Left ventricle myocardium superior (tissue), 1 donor: ENCODE measurements around the gene PPP4C. TPM values are rescaled to one million over a fixed set of nuclear protein-coding genes. Genes with fewer than 3 reads are reported as not detected.
A peak's percentile ranks its signal among the peaks of the same experiment; 100 is the strongest.
"Not testable (repeated sequence)": the region's sequence is repeated elsewhere in the genome, so short reads cannot be mapped to it uniquely, and the experiment has no call there.

ENCODE experiments used
- ATAC-seq: fragments of 200-7000 bp; cut with Tn5 transposase; one replicate; pipeline ENCODE4 v1.9.1; 2020; ENCODE audit warnings: mild to moderate bottlenecking, moderate library complexity
- DNase-seq: peaks from one replicate; pipeline ENCODE4 v3.0.0-alpha.2; 2020
- intact Hi-C: fragments of 100-400 bp; cut with micrococcal nuclease; formaldehyde crosslinking; loops from one replicate; pipeline ENCODE4 v1.11.0; 2022
- long read RNA-seq: library from polyadenylated mRNA; unstranded; transcript quantifications from one replicate; pipeline ENCODE4 v2.0.0, GENCODE V29; 2021
- total RNA-seq: library from RNA; stranded (reverse); fragmentation: NEBNext Ultra II Directional; extraction: Animal tissue kit (Norgen Biotek cat#: 25700); gene quantifications from one replicate; pipeline ENCODE4 v1.2.1, GENCODE V29; 2021
- donor health status: DM: no; HTN: yes; CAD: no; lungs with severe emphysema.

PPP4C gene
- 33.1 TPM for total RNA-seq
- long read RNA-seq, transcript PPP4C-201 (9 exons, 1,407 nt): major isoform, 82 of 126 reads
- long read RNA-seq, transcript PPP4C-214 (8 exons, 1,301 nt): minor isoform, 6 of 126 reads
- long read RNA-seq, partial matches to known transcripts: 10 of 126 reads
- long read RNA-seq, other reads (novel, unspliced or antisense): 23 of 126 reads

- ATAC-seq: peak; percentile 90
- intact Hi-C loops: no loop called here
- DNase-seq: peak; percentile 95
Measured at GRCh38 chr16:30075503-30076275, at the start of gene PPP4C. PPP4C (plus strand) TSS chr16:30075994; CDS start chr16:30076378, 384 bp downstream.

GRCh38 chr16:30026449-30026848 is 49.3 kb upstream of the PPP4C start:
- DNase-seq (no peak), ATAC-seq (no peak)
- intact Hi-C loops: no loop called here

DNA sequence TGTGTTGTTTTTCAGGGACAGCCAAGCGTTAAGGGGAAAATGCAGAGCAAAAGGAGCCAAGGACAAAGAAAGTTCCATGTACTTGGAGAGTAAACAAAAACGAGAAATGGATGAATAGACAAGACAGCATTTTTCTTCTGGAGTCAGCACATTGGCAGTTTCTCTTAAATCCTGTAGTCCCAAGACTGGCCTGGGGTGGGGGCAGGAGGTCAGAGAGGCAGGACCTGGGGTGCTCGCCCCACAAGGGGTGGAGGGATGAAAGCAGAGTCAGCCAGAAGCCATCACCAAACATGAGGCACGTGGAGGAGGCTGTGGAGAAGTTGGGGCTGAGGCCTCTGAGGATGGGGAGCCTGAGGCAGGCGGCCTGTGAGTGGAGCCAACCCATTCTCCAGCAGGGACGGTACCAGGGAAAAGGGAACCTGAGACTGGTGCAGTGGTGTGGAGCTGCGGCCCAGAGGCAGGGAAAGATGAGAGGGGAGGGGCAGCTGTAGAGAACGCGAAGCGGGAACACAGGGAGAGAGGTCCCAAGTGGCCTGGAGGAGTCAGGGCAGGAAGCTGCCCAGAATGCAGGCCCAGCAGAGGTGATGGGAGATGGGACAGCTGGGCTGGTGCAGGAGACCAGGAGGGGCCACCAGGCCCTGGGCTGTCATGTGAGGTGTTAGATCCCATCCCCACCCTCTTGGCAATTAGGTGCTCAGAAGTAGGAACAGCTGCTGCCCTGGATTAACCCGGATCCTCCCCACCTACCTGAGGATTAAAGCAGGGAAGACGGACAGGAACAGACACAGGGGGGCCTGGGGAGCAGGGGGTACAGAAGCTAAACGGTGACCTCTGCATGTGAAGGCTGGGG is 48.0 kb upstream of the PPP4C start:
- intact Hi-C loops: no loop called here
- DNase-seq (no peak), ATAC-seq (no peak)

- DNase-seq: no peak
- intact Hi-C loops: no loop called here
- ATAC-seq: peak; percentile 60
Measured at GRCh38 chr16:30028438-30029076, 47.2 kb upstream of the PPP4C start.

GRCh38 chr16:30030011-30030685 is 45.6 kb upstream of the PPP4C start:
- ATAC-seq (no peak), DNase-seq (no peak)
- intact Hi-C loops: no loop called here

GRCh38 chr16:30030841-30031413 is 44.9 kb upstream of the PPP4C start, which contains the start of gene TLCD3B:
TLCD3B (minus strand) TSS chr16:30031271; CDS start chr16:30030527, 744 bp downstream.
- ATAC-seq (no peak), DNase-seq (no peak)
- intact Hi-C loops: no loop called here

- intact Hi-C loops: no loop called here
Measured at GRCh38 chr16:30031477-30031918, 44.3 kb upstream of the PPP4C start.

GRCh38 chr16:30032083-30032819 is 43.5 kb upstream of the PPP4C start:
- intact Hi-C loops: no loop called here
- DNase-seq (no peak), ATAC-seq (peak; percentile 35)

More at GRCh38 chr16:30031477-30031918, 44.3 kb upstream of the PPP4C start:
- no peak for DNase-seq
- ATAC-seq: no peak

GRCh38 chr16:30033270-30033669 is 42.5 kb upstream of the PPP4C start:
- ATAC-seq: no peak
- no peak for DNase-seq
- intact Hi-C loops: no loop called here

GRCh38 chr16:30040221-30040620 is 35.6 kb upstream of the PPP4C start:
- DNase-seq (no peak), ATAC-seq (no peak)
- intact Hi-C loops: no loop called here

DNA sequence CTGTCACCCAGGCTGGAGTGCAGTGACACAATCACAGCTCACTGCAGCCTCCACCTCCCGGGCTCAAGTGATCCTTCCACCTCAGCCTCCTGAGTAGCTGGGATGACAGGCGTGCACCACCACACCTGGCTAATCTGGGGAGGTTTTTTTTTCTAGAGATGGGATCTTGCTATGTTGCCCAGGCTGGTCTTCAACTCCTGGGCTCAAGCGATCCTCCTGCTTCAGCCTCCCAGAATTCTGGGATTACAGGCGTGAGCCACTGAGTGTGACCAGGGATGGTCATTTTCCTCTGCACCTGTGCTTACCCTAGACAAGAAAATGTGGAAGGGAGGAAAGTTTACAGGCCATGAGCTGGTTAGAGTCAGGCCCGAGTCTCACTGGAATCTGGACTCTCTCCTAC is 35.1 kb upstream of the PPP4C start:
- ATAC-seq, DNase-seq, intact Hi-C loops: not testable (repeated sequence)

- ATAC-seq: no peak
- intact Hi-C loops: no loop called here
Measured at GRCh38 chr16:30041841-30042240, 34.0 kb upstream of the PPP4C start.

DNA sequence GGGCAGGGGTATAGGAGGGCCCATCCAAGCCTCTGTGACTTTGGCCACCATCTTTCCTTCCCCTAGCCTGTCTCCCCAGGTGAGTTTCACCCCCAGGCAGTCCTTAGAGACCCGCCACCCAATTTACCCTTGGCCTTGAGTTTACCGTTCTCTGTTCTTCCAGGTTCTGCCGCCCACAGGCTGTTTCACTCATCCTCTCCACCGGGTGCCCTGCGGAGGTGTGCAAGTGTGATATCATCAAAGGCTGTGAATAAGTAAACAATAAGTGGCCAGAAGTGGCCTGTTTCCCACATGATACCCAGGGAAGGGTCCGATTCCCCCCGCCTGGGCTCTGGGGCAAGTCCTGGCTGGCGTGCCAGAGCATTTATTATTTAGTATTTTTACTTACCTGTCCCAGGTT is 29.6 kb upstream of the PPP4C start:
- intact Hi-C loops: no loop called here
- ATAC-seq: no peak
- DNase-seq: no peak

More at GRCh38 chr16:30041841-30042240, 34.0 kb upstream of the PPP4C start:
- DNase-seq: no peak

DNA sequence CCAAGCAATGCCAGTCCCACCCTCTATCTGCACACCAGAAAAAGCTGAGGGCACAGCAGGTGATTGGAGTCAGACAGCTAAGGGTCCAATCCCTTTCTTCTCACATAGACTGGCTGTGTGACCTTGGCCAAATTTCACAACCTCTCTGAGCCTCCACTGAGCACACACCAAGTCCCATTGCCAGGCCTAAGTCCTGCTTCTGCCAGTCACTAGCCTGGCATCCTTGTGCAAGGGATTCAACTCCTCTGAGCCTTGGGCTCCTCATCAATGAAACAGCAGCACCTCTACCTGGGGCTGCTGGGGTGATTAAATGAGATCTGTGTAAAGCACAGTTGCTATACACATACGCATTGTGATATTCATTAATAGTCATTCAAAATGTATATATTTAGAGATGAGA is 29.2 kb upstream of the PPP4C start:
- intact Hi-C loops: no loop called here
- no peak for DNase-seq

DNA sequence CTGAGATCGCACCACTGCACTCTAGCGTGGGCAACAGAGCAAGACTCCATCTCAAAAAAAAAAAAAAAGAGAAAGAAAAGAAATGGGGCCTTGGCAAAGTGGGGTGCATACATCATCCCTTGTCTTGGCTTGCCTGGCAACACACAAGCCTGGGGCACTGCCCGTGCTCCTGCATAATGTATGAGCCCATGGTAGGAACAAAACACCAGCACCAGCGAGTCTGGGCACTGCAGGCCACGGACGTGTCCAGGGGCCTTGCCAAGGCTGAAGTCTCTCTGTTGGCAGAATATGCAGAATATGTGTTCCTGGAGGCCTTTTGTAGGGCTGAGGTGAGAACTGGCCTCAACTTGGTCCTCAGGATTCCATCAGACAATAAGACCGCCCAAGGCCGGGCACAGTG is 25.9 kb upstream of the PPP4C start:
- DNase-seq (no peak), ATAC-seq (no peak)
- intact Hi-C loops: no loop called here

More for the DNA sequence above, 29.2 kb upstream of the PPP4C start:
- no peak for ATAC-seq

GRCh38 chr16:30051518-30051917 is 24.3 kb upstream of the PPP4C start:
- ATAC-seq: no peak
- DNase-seq: no peak
- intact Hi-C loops: no loop called here

- peak; percentile 96 for DNase-seq
- peak; percentile 96 for ATAC-seq
- intact Hi-C loops: no loop called here
Measured at GRCh38 chr16:30052671-30053372, 23.0 kb upstream of the PPP4C start.
